HL-60 (cell line): ENCODE measurements around the gene AGER.

ENCODE experiments used
- CTCF ChIP-seq: IDR thresholded peaks from one replicate; pipeline ENCODE4 v1.5.1; 2011; ENCODE audit warnings: low read length, control low read depth, inconsistent platforms; ENCODE audit not compliant: insufficient read depth
- GABPA ChIP-seq: IDR thresholded peaks from 2 replicates; pipeline ENCODE4 v1.6.1; 2012; ENCODE audit warnings: low read depth
- POLR2AphosphoS5 ChIP-seq: IDR thresholded peaks from 2 replicates; pipeline ENCODE4 v1.6.1; 2012; ENCODE audit warnings: low read depth
- REST ChIP-seq: IDR thresholded peaks from 2 replicates; pipeline ENCODE4 v1.6.1; 2012; ENCODE audit warnings: low read depth; ENCODE audit not compliant: insufficient replicate concordance
- SPI1 ChIP-seq: IDR thresholded peaks from 2 replicates; pipeline ENCODE4 v1.6.1; 2012; ENCODE audit warnings: low read depth, mild to moderate bottlenecking, borderline replicate concordance

GRCh38 chr6:32175711-32176475 lies 8.2 kb downstream of the AGER start, which contains the start of gene AGPAT1:
- TF ChIP-seq CTCF (no peak), REST (no peak), POLR2AphosphoS5 (peak; percentile 50; the same call in 1 of the 2 replicates), GABPA (peak; percentile 89), SPI1 (peak; percentile 42; the same call in 1 of the 2 replicates)
